Measurements from ENCODE around the gene TMCO4.

TMCO4 gene

GRCh38 chr1:19703280-19703679, 96.4 kb downstream of the TMCO4 start:
- H3K4me3 ChIP-seq (ENCODE audit: low read depth, low read length) = no peak overlapping the region
- no peak for DNase-seq (ENCODE audit: low read depth)
- TF ChIP-seq CTCF (IDR thresholded peaks at IDR 0.05; ENCODE audit: insufficient read depth, low read depth, low read length, missing control alignments) = no peak

- no peak overlapping the region for H3K4me3 ChIP-seq (ENCODE audit: low read depth, low read length)
- no peak for DNase-seq (ENCODE audit: low read depth)
- no peak for TF ChIP-seq CTCF (IDR thresholded peaks at IDR 0.05; ENCODE audit: insufficient read depth, low read depth, low read length, missing control alignments)
Measured at GRCh38 chr1:19700079-19700777, 99.5 kb downstream of the TMCO4 start.

- peak; percentile 61 for DNase-seq (ENCODE audit: low read depth)
- no peak for TF ChIP-seq CTCF (IDR thresholded peaks at IDR 0.05; ENCODE audit: insufficient read depth, low read depth, low read length, missing control alignments)
- no peak overlapping the region for H3K4me3 ChIP-seq (ENCODE audit: low read depth, low read length)
Measured at GRCh38 chr1:19698181-19698580, 101.5 kb downstream of the TMCO4 start.

- no peak for TF ChIP-seq CTCF (IDR thresholded peaks at IDR 0.05; ENCODE audit: insufficient read depth, low read depth, low read length, missing control alignments)
- DNase-seq (ENCODE audit: low read depth) = no peak
- H3K4me3 ChIP-seq (ENCODE audit: low read depth, low read length) = no peak overlapping the region
Measured at GRCh38 chr1:19696820-19697219, 102.9 kb downstream of the TMCO4 start.

- DNase-seq (ENCODE audit: low read depth) = no peak
- TF ChIP-seq CTCF (IDR thresholded peaks at IDR 0.05; ENCODE audit: insufficient read depth, low read depth, low read length, missing control alignments) = no peak
Measured at GRCh38 chr1:19695772-19696171, 103.9 kb downstream of the TMCO4 start.

GRCh38 chr1:19694298-19694697, 105.4 kb downstream of the TMCO4 start:
- H3K4me3 ChIP-seq (ENCODE audit: low read depth, low read length) = no peak overlapping the region
- DNase-seq (ENCODE audit: low read depth) = no peak
- TF ChIP-seq CTCF (IDR thresholded peaks at IDR 0.05; ENCODE audit: insufficient read depth, low read depth, low read length, missing control alignments) = no peak

More at GRCh38 chr1:19695772-19696171, 103.9 kb downstream of the TMCO4 start:
- H3K4me3 ChIP-seq (ENCODE audit: low read depth, low read length) = no peak overlapping the region

- TF ChIP-seq CTCF (IDR thresholded peaks at IDR 0.05; ENCODE audit: insufficient read depth, low read depth, low read length, missing control alignments) = no peak
- H3K4me3 ChIP-seq (ENCODE audit: low read depth, low read length) = no peak overlapping the region
- no peak for DNase-seq (ENCODE audit: low read depth)
Measured at GRCh38 chr1:19690342-19690741, 109.4 kb downstream of the TMCO4 start.

Measured in GM12865 (cell line).